B cell (primary cell): ENCODE results near the gene DNAJC3. TPM values are rescaled to one million over a fixed set of nuclear protein-coding genes. Genes with fewer than 3 reads are reported as not detected.
"Not testable (repeated sequence)": the region's sequence is repeated elsewhere in the genome, so short reads cannot be mapped to it uniquely, and the experiment has no call there.

ENCODE experiments used
- ATAC-seq: fragments of 200-7000 bp; cut with Tn5 transposase; one replicate; pipeline ENCODE4 v1.10.0; 2021; ENCODE audit warnings: low read depth, mild to moderate bottlenecking, moderate number of reproducible peaks, moderate library complexity
- CTCF ChIA-PET: fragments of 350-600 bp; sonication (Branson Sonifier 250); formaldehyde crosslinking; loops from one replicate; lab custom pipeline; 2021; ENCODE audit warnings: antibody characterized with exemption, inconsistent platforms; lab: Charles Lee
- POLR2A ChIA-PET: fragments of 350-600 bp; sonication (Branson Sonifier 250); formaldehyde crosslinking; loops from one replicate; lab custom pipeline; 2021; ENCODE audit warnings: antibody characterized with exemption; lab: Charles Lee
- DNase-seq: peaks from one replicate; pipeline ENCODE4 v3.0.0; 2013
- H2AFZ ChIP-seq: 2 replicates; pipeline ENCODE4 v1.6.1; 2012; ENCODE audit warnings: mild to moderate bottlenecking, low read depth, low read length; ENCODE audit not compliant: insufficient read depth, poor library complexity, severe bottlenecking
- H3K27ac ChIP-seq, 2 donors: 1 replicate in 1 of 2; 2 replicates in 1 of 2; pipeline ENCODE4 v1.5.1; 2012 to 2013; ENCODE audit warnings: low read length in 2 of 2, mild to moderate bottlenecking in 2 of 2, moderate library complexity in 1 of 2
- H3K27me3 ChIP-seq, 4 experiments: fragments of 200-600 bp in 1 of 4; sonication (generic) in 1 of 4; replicated peaks in 1 of 4; 1 replicate in 2 of 4; 2 replicates in 2 of 4; pipeline versions ENCODE4 v1.6.1 to v1.7.0; 2013 to 2016; ENCODE audit warnings: low read length in 3 of 4, mild to moderate bottlenecking in 2 of 4, mixed read lengths in 1 of 4, moderate library complexity in 1 of 4; ENCODE audit not compliant: insufficient read depth in 4 of 4, control insufficient read depth in 3 of 4; ENCODE audit errors: control extremely low read depth in 1 of 4
- H3K36me3 ChIP-seq, 2 experiments: replicated peaks in 1 of 2; 1 replicate in 1 of 2; 2 replicates in 1 of 2; pipeline versions ENCODE4 v1.6.1 to v1.7.1; 2013; ENCODE audit warnings: low read length in 1 of 2; ENCODE audit not compliant: insufficient read depth in 2 of 2, control insufficient read depth in 1 of 2; ENCODE audit errors: control extremely low read depth in 1 of 2, extremely low read depth in 1 of 2
- H3K4me1 ChIP-seq, 2 donors: fragments of 200-600 bp in 1 of 2; sonication (generic) in 1 of 2; 1 replicate in 1 of 2; 2 replicates in 1 of 2; pipeline versions ENCODE4 v1.5.1 to v1.6.1; 2013 to 2017; ENCODE audit warnings: low read length in 2 of 2; ENCODE audit not compliant: control insufficient read depth in 2 of 2, insufficient read depth in 2 of 2
- H3K4me2 ChIP-seq: replicated peaks from 2 replicates; pipeline ENCODE3; 2012; ENCODE audit warnings: mild to moderate bottlenecking, low read depth, low read length; ENCODE audit not compliant: poor library complexity, severe bottlenecking
- H3K4me3 ChIP-seq, 5 experiments: fragments of 200-600 bp in 1 of 5; sonication (generic) in 1 of 5; 1 replicate in 3 of 5; 2 replicates in 2 of 5; pipeline versions ENCODE4 v1.5.1 to v1.7.0; 2011 to 2016; ENCODE audit warnings: low read length in 4 of 5, mild to moderate bottlenecking in 4 of 5, low read depth in 2 of 5, control low read depth in 1 of 5, moderate library complexity in 1 of 5; ENCODE audit not compliant: insufficient read depth in 1 of 5; ENCODE audit errors: control extremely low read depth in 1 of 5, extremely low read depth in 1 of 5
- H3K79me2 ChIP-seq: fragments of 200-600 bp; sonication (generic); one replicate; pipeline ENCODE4 v1.6.0; 2016; ENCODE audit warnings: low read length; ENCODE audit not compliant: control insufficient read depth, insufficient read depth
- H3K9ac ChIP-seq: fragments of 200-600 bp; sonication (generic); 2 replicates; pipeline ENCODE4 v1.6.1; 2017; ENCODE audit warnings: mild to moderate bottlenecking, low read length, moderate library complexity
- H3K9me3 ChIP-seq, 3 donors: one replicate each; pipeline versions ENCODE4 v1.6.1 to v1.7.1; 2013; ENCODE audit warnings: low read length in 2 of 3; ENCODE audit not compliant: control insufficient read depth in 2 of 3, insufficient read depth in 1 of 3; ENCODE audit errors: control extremely low read depth in 1 of 3
- H4K20me1 ChIP-seq: 2 replicates; pipeline ENCODE4 v1.6.0; 2012; ENCODE audit warnings: mild to moderate bottlenecking, low read length; ENCODE audit not compliant: insufficient read depth, control insufficient read depth, poor library complexity, severe bottlenecking
- H3K27ac Mint-ChIP-seq: one replicate; pipeline ENCODE4 v1.8.0; 2021; ENCODE audit warnings: mixed read lengths
- H3K27me3 Mint-ChIP-seq: one replicate; pipeline ENCODE4 v1.8.0; 2021; ENCODE audit warnings: mixed read lengths
- H3K4me1 Mint-ChIP-seq: one replicate; pipeline ENCODE4 v1.8.0; 2021; ENCODE audit warnings: mixed read lengths
- H3K4me3 Mint-ChIP-seq: one replicate; pipeline ENCODE4 v1.8.0; 2021; ENCODE audit warnings: mixed read lengths
- H3K9me3 Mint-ChIP-seq: one replicate; pipeline ENCODE4 v1.8.0; 2022; ENCODE audit warnings: mixed read lengths; ENCODE audit not compliant: insufficient read depth
- CTCF ChIP-seq: fragments of 200-600 bp; IDR thresholded peaks from one replicate; pipeline ENCODE4 v1.8.0; 2022; ENCODE audit warnings: antibody characterized with exemption, mild to moderate bottlenecking
- EZH2 ChIP-seq: IDR thresholded peaks from 2 replicates; pipeline ENCODE4 v1.6.1; 2012; ENCODE audit warnings: borderline replicate concordance, low read depth, mild to moderate bottlenecking, moderate library complexity, low read length; ENCODE audit not compliant: insufficient read depth, poor library complexity, severe bottlenecking
- WGBS: methylation state at CpG from one replicate; pipeline ENCODE4 v1.1.5; 2013; ENCODE audit warnings: missing lambda C conversion rate; ENCODE audit not compliant: insufficient coverage; 5-methylcytosine and 5-hydroxymethylcytosine counted together
- intact Hi-C: fragments of 100-400 bp; cut with micrococcal nuclease; formaldehyde crosslinking; loops from one replicate; pipeline ENCODE4 v1.10.0; 2022
- polyA plus RNA-seq: library from polyadenylated mRNA; depleted of rRNA; stranded (reverse); fragments of >200 nt; gene quantifications from 2 replicates; pipeline ENCODE4 v1.2.3, GENCODE V29; 2012
- total RNA-seq, 2 donors: library from RNA; stranded (reverse); fragments of 120-200 nt in 1 of 2; gene quantifications; 1 replicate in 1 of 2; 2 replicates in 1 of 2; pipeline versions ENCODE4 v1.2.3 to v1.2.4, GENCODE V29; 2013 to 2022

The DNAJC3 gene
- total and polyA plus RNA-seq, 2 donors (not counting 1 experiment from before 2014, with no cell fraction given): 2.8 to 12.1 TPM

- Histone ChIP-seq H3K4me2 (no peak overlapping the region), H3K27ac (no peak overlapping the region), H2AFZ (no peak overlapping the region), H4K20me1 (no peaks in the 10 kb centered on the region), H3K9me3 (peaks cover 12 to 22% (median 16%) of the 10 kb centered on the region in 3 donors), H3K4me3 (no peak overlapping the region), H3K4me1 (no peaks in the 10 kb centered on the region), H3K27me3 (no peaks in the 10 kb centered on the region), H3K79me2 (peaks cover 41% of the 10 kb centered on the region), H3K36me3 (peaks cover 0 to 5% of the 10 kb centered on the region in 2 experiments), H3K9ac (no peak overlapping the region)
- ChIA-PET CTCF (no interaction called here), POLR2A (no interaction called here)
- DNase-seq (no peak), ATAC-seq (no peak)
- Mint-ChIP-seq H3K27ac (no peak overlapping the region), H3K4me3 (no peak overlapping the region), H3K27me3 (no peaks in the 10 kb centered on the region), H3K4me1 (peaks cover 9% of the 10 kb centered on the region), H3K9me3 (peaks cover 22% of the 10 kb centered on the region)
- 100% methylated on average over 1 of the region's 2 CpGs for WGBS
- TF ChIP-seq EZH2 (no peak), CTCF (no peak)
- intact Hi-C loops: no loop called here
These were observed 57.2 kb downstream of the DNAJC3 start for GRCh38 chr13:95734124-95734523.

GRCh38 chr13:95740071-95740978 lies 63.4 kb downstream of the DNAJC3 start:
- DNase-seq, H3K9me3 ChIP-seq, H3K4me2 ChIP-seq, H3K9ac ChIP-seq, H3K27ac Mint-ChIP-seq, CTCF ChIA-PET, intact Hi-C loops, H3K9me3 Mint-ChIP-seq, ATAC-seq, H3K4me3 ChIP-seq, H2AFZ ChIP-seq, H3K36me3 ChIP-seq, H3K27ac ChIP-seq, H3K27me3 Mint-ChIP-seq, H3K27me3 ChIP-seq, H3K4me3 Mint-ChIP-seq, H3K4me1 ChIP-seq, POLR2A ChIA-PET: not testable (repeated sequence)
- H3K4me1 Mint-ChIP-seq: peaks cover 18% of the 10 kb centered on the region
- Histone ChIP-seq H3K79me2 (peaks cover 31% of the 10 kb centered on the region), H4K20me1 (peaks cover 22% of the 10 kb centered on the region)
- no CpG with 5 or more reads among the region's 37 CpGs for WGBS
